ENCODE results near the gene FMNL1.

Gene FMNL1

DNA sequence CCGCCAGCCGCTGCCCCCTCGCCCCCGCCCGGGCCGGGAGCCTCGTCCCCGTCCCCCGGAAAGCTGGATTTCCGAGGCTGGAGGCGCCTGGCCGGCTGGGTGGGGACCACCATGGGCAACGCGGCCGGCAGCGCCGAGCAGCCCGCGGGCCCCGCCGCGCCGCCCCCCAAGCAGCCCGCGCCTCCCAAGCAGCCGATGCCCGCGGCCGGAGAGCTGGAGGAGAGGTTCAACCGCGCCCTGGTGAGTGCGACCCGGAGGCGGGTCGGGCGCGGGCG is 266 bp downstream of the FMNL1 start:
- H3K27ac Mint-ChIP-seq, result no peak overlapping the region
- DNase-seq, result peak; percentile 48
- no peak overlapping the region for H3K4me3 Mint-ChIP-seq
- H3K27me3 Mint-ChIP-seq (ENCODE audit: low read depth, poor library complexity), result peaks cover 80% of the 10 kb centered on the region
- H3K9me3 Mint-ChIP-seq, result no peaks in the 10 kb centered on the region
- H3K4me1 Mint-ChIP-seq, result peaks cover 4% of the 10 kb centered on the region
- H3K36me3 Mint-ChIP-seq (ENCODE audit: low read depth), result no peaks in the 10 kb centered on the region
- TF ChIP-seq, protein P1, sequence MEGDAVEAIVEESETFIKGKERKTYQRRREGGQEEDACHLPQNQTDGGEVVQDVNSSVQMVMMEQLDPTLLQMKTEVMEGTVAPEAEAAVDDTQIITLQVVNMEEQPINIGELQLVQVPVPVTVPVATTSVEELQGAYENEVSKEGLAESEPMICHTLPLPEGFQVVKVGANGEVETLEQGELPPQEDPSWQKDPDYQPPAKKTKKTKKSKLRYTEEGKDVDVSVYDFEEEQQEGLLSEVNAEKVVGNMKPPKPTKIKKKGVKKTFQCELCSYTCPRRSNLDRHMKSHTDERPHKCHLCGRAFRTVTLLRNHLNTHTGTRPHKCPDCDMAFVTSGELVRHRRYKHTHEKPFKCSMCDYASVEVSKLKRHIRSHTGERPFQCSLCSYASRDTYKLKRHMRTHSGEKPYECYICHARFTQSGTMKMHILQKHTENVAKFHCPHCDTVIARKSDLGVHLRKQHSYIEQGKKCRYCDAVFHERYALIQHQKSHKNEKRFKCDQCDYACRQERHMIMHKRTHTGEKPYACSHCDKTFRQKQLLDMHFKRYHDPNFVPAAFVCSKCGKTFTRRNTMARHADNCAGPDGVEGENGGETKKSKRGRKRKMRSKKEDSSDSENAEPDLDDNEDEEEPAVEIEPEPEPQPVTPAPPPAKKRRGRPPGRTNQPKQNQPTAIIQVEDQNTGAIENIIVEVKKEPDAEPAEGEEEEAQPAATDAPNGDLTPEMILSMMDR (IDR thresholded peaks at IDR 0.05), result no peak

DNA sequence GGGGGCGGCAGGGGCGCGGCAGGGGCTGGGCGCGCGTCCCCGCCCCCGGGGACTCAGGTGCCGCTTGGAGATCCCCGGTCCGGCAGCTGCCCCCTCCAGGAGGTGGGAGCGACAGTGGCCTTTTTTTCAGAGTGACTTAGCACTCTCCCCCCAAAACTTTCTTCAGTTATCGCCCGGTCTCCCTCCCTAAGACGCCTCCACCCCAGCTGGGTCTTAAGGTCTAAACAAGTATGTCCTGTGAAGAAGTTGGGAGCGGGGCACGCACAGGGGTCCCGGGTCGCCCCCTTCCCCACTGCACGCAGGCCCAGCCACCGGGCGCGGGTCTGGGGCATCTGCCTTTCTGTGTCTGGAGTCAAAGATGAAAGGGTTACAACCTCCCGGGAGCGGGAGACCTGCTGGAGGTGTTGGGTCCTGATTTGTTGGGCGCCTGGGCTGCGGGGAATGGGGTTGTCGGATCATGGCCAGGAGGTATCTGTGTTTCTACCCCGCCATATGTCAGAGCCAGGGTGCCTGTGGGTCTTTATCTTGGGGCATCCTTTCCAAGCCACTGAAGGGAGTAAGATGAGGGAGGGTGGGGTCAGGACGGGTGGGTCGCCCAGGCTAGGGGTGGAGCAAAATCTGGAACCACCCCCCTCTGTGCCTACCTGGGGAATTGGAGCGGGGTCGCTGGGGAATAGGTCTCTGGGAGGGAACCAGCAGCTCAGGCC is 757 bp downstream of the FMNL1 start:
- DNase-seq, result no peak
- Mint-ChIP-seq H3K27ac (no peak overlapping the region), H3K9me3 (no peaks in the 10 kb centered on the region), H3K27me3 (ENCODE audit: low read depth, poor library complexity) (peaks cover 76% of the 10 kb centered on the region), H3K4me1 (peaks cover 4% of the 10 kb centered on the region), H3K4me3 (peak overlapping the region; percentile 80), H3K36me3 (ENCODE audit: low read depth) (no peaks in the 10 kb centered on the region)
- TF ChIP-seq, protein P1 (IDR thresholded peaks at IDR 0.05), result no peak

DNA sequence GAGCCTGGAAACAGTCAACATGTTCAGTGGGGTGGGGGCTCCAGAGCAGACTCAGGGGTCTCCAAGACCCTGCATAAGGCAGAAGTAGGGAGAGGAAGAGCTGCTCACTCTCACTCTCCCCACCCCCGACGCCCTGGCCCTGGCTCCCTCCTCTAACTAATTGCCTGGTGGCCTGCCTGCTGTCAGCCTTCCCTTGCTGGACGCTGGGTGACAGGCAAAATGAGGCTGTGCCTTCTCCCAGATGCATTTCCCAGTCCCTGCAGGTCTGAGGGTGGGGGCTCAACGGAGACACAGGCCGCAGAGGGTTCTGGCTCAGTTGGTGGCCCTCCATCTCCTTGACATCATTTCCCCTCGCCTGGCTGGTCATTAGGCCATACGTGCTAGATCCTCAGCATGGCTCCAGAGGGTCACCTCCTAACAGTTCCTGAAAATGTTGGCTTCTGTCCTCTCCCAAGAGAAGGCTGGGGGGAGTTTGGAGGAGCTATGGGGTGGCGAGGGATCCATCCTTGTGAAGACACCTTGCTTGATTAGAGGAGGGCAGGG is 1.4 kb downstream of the FMNL1 start:
- Mint-ChIP-seq H3K9me3 (no peaks in the 10 kb centered on the region), H3K4me1 (peaks cover 4% of the 10 kb centered on the region), H3K4me3 (peak overlapping the region; percentile 80), H3K27me3 (ENCODE audit: low read depth, poor library complexity) (peaks cover 71% of the 10 kb centered on the region), H3K27ac (peak overlapping the region; percentile 54), H3K36me3 (ENCODE audit: low read depth) (no peaks in the 10 kb centered on the region)
- TF ChIP-seq, protein P1 (IDR thresholded peaks at IDR 0.05), result no peak
- DNase-seq, result no peak

DNA sequence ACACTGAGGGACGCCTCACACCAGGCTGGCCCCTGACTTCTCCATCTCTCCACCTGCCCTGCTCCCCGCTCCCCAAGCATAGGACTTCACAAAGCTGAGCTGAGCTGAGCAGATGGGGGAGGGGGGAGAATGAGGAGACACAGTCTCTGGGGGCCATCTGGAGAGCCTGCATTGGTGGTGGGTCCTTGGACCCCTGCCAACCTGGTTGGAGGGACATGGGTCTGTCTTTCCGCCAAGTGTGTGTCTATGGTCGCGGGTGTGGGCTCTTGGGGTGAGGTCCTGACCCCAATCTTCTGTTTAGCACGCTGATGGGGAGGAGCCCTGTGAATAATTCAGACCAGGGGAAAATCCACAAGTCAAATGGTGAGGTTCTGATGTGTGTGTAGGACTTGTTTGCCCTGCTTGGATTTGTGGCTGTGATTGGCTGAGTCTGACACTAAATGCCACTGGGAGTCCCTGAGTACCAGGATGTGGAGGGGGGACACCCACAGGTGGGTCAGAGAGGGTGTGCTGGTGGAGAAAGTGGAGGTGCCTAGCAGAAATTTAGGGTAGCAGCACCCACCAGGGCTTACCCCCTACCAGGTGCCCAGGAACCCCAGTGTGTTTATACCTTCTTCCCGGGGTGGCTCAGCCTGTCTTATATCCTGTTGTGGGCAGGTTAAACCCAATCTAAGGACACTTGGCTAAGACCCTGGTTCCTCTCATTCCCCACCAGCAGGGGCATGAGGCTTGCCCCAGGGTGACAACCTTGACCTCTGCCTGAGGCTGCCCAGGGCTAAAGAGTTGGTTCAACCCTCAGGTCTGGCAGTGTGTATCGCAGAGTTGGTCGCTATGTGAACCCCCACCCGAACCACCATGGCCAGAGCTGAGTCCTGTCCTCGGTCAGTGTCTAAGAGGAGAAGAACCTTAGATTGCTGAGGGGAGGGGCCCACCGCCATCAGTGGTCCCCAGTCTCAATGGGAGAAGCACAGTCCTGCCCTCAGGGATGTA is 2.1 kb downstream of the FMNL1 start:
- Mint-ChIP-seq H3K4me1 (peaks cover 11% of the 10 kb centered on the region), H3K36me3 (ENCODE audit: low read depth) (no peaks in the 10 kb centered on the region), H3K27ac (no peak overlapping the region), H3K9me3 (no peaks in the 10 kb centered on the region), H3K4me3 (no peak overlapping the region), H3K27me3 (ENCODE audit: low read depth, poor library complexity) (peaks cover 64% of the 10 kb centered on the region)
- TF ChIP-seq, protein P1 (IDR thresholded peaks at IDR 0.05), result no peak
- no peak for DNase-seq

DNA sequence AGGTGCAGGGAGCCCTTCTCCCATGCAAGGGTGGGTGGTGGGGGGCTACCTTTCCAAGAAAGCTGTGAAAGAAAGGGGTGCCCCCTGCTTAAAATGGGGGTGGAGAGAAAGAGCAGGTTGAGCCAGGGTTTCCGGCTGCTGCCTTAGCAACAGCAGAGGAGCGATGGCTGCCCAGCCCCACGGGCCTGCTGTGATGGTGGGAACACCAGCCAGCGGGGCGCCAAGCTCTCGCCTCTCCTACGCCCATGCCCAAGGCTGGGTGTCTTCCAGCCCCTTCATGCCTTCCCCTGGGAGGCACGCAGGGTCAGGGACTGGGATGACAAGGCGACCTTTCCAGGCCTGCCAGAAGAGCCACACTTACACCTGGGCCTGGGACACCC is 3.0 kb downstream of the FMNL1 start:
- Mint-ChIP-seq H3K27me3 (ENCODE audit: low read depth, poor library complexity) (peaks cover 55% of the 10 kb centered on the region), H3K9me3 (no peaks in the 10 kb centered on the region), H3K4me3 (no peak overlapping the region), H3K36me3 (ENCODE audit: low read depth) (no peaks in the 10 kb centered on the region), H3K27ac (no peak overlapping the region), H3K4me1 (peaks cover 17% of the 10 kb centered on the region)
- TF ChIP-seq, protein P1 (IDR thresholded peaks at IDR 0.05), result no peak
- DNase-seq, result no peak
